Activated T-helper 2 cell treated with anti-CD3 and anti-CD28 coated beads, Interferon-gamma antibody, Interleukin-2, Interleukin-4, amounts not matched to agents 10 μg/mL and 5 μg/mL and 100 μg/mL, durations not matched to agents 14 hours and 24 hours and 36 hours (primary cell): Measurements from ENCODE around the gene KRT17. TPM values are rescaled to one million over a fixed set of nuclear protein-coding genes. Genes with fewer than 3 reads are reported as not detected.
A peak's percentile ranks its signal among the peaks of the same experiment; 100 is the strongest.

Experiments
- DNase-seq: peaks from one replicate; pipeline ENCODE4 v3.0.0; 2021; ENCODE audit warnings: low spot score
- H3K27ac Mint-ChIP-seq: one replicate; pipeline ENCODE4 v1.8.0; 2021; ENCODE audit warnings: mixed read lengths
- H3K27me3 Mint-ChIP-seq: one replicate; pipeline ENCODE4 v1.8.0; 2021; ENCODE audit warnings: low read depth, mixed read lengths
- H3K36me3 Mint-ChIP-seq: one replicate; pipeline ENCODE4 v1.8.0; 2021; ENCODE audit warnings: low read depth, mixed read lengths
- H3K4me1 Mint-ChIP-seq: one replicate; pipeline ENCODE4 v1.8.0; 2021; ENCODE audit warnings: low read depth, mixed read lengths
- H3K4me3 Mint-ChIP-seq: one replicate; pipeline ENCODE4 v1.8.0; 2021; ENCODE audit warnings: low read depth, mild to moderate bottlenecking, moderate library complexity, mixed read lengths
- H3K9me3 Mint-ChIP-seq: one replicate; pipeline ENCODE4 v1.8.0; 2021; ENCODE audit warnings: mixed read lengths
- intact Hi-C: fragments of 100-400 bp; cut with micrococcal nuclease; formaldehyde crosslinking; loops from one replicate; pipeline ENCODE4 v1.15.1; 2023
- total RNA-seq: library from RNA; stranded (reverse); gene quantifications from 2 replicates; pipeline ENCODE4 v1.2.3, GENCODE V29; 2022

The KRT17 gene
- total RNA-seq, 1 donor from 2014 or later, result not detected

GRCh38 chr17:41659427-41660212 is 35.2 kb upstream of the KRT17 start:
- intact Hi-C loops, result loop anchor here (5.0 kb wide), 2 partner anchors 172 to 857 kb away; partner anchors contain the start of gene KRT36
- Mint-ChIP-seq H3K27me3 (peaks cover 7% of the 10 kb centered on the region), H3K4me1 (peaks cover 4% of the 10 kb centered on the region), H3K36me3 (no peaks in the 10 kb centered on the region), H3K4me3 (no peak overlapping the region), H3K27ac (no peak overlapping the region), H3K9me3 (no peaks in the 10 kb centered on the region)
- DNase-seq, result no peak

- peaks cover 4% of the 10 kb centered on the region for H3K4me1 Mint-ChIP-seq
- H3K36me3 Mint-ChIP-seq, result no peaks in the 10 kb centered on the region
- no peak overlapping the region for H3K27ac Mint-ChIP-seq
- intact Hi-C loops, result no loop called here
- H3K9me3 Mint-ChIP-seq, result no peaks in the 10 kb centered on the region
- no peak overlapping the region for H3K4me3 Mint-ChIP-seq
- DNase-seq, result no peak
- H3K27me3 Mint-ChIP-seq, result peaks cover 7% of the 10 kb centered on the region
Observed at GRCh38 chr17:41658846-41659245, 34.5 kb upstream of the KRT17 start.

DNA sequence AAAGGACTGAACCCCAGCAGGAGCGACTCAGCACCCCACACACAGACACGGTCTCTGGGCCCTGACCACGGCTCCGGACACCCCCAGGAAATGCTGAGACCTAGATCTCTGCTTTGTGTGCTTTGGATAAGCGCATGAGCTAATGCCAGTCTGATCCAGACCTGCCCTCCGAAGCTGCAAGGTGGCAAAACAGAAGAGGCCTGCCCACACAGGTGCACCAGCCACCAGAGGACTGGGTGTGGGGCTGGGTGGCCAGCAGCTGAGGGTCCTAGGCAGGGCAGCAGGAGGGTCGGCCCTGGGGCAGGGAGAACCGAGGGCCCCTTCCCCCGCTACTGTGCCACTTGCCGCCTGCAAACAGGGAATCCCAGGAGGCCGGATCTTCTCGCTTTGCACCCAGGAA is 33.6 kb upstream of the KRT17 start:
- no peaks in the 10 kb centered on the region for H3K4me1 Mint-ChIP-seq
- H3K9me3 Mint-ChIP-seq, result no peaks in the 10 kb centered on the region
- intact Hi-C loops, result no loop called here
- no peak overlapping the region for H3K27ac Mint-ChIP-seq
- no peaks in the 10 kb centered on the region for H3K27me3 Mint-ChIP-seq
- no peaks in the 10 kb centered on the region for H3K36me3 Mint-ChIP-seq
- no peak overlapping the region for H3K4me3 Mint-ChIP-seq
- no peak for DNase-seq

DNA sequence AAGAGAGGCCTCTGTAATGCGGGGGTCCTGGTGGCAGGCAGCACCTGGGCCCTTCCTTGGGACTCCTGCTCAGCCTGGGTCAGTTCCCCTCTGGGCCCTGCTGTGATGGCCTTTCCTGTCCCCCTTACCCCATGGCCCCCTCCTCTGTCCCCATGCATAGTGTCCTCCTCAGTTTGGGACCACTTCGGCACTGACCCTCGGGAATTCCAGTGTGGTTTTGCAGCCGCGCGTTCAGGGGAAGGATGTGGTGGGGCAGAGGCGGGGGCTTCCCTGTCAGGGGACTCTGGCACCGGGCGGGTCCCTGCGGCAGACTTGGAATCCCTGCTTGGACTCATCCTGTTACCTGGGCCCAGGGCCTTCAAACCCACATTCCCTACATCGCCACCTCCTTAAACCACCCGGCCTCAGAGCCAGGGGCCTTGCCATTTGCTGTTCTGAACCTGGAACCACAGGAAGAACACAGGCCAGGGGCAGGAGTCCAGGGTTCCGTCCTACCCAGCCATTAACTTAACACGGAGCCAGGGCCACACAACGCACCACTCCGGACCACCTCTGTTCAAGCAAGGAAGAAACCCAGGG is 32.9 kb upstream of the KRT17 start:
- H3K4me3 Mint-ChIP-seq, result no peak overlapping the region
- no peak for DNase-seq
- intact Hi-C loops, result no loop called here
- no peaks in the 10 kb centered on the region for H3K9me3 Mint-ChIP-seq
- peak overlapping the region; percentile 12 for H3K27ac Mint-ChIP-seq
- H3K4me1 Mint-ChIP-seq, result no peaks in the 10 kb centered on the region
- H3K27me3 Mint-ChIP-seq, result no peaks in the 10 kb centered on the region
- H3K36me3 Mint-ChIP-seq, result no peaks in the 10 kb centered on the region

DNA sequence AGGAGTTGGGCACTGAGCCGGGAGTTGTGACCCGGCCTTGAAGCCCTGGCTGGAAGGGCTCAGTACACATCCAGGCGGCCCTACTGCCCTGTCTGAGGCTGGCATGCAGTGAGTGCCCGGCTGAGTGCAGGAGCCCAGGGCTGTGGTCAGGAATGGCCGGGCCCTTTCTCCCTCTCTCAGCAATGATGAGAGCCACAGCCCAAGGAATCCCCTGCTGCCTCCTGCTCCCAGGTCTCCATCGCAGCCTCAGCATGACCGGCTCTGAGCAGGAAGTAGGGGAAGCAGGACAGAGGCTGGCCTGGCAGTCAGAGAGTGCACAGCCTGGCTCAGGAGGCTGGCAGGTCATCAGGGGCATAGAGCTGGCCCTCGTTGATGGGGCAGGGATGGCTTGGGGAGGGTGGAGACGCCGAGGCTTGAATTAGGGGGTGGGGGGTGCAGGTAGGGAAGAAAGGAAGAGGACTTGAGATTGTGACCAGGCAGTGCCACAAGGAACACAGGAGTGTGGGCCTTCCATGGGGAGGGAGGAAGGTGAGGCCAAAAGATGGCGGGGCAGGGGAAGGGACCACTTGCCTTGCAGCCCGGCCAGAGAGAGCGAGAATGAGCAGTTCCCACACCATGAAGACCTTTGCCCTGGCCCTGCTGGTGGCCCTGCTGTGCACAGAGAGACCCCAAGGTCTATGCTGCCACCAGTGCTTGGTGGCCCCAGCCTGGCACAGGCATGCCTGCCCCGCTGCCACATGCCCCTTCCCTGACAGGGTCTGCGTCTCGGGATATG is 32.1 kb upstream of the KRT17 start:
- Mint-ChIP-seq H3K27ac (no peak overlapping the region), H3K4me3 (no peak overlapping the region), H3K4me1 (no peaks in the 10 kb centered on the region), H3K9me3 (no peaks in the 10 kb centered on the region), H3K36me3 (no peaks in the 10 kb centered on the region), H3K27me3 (no peaks in the 10 kb centered on the region)
- no peak for DNase-seq
- intact Hi-C loops, result no loop called here

- Mint-ChIP-seq H3K36me3 (no peaks in the 10 kb centered on the region), H3K4me1 (no peaks in the 10 kb centered on the region), H3K27me3 (no peaks in the 10 kb centered on the region), H3K9me3 (no peaks in the 10 kb centered on the region), H3K4me3 (no peak overlapping the region), H3K27ac (no peak overlapping the region)
- intact Hi-C loops, result no loop called here
- no peak for DNase-seq
Observed at GRCh38 chr17:41655611-41656111, 31.3 kb upstream of the KRT17 start.

- Mint-ChIP-seq H3K4me3 (no peak overlapping the region), H3K36me3 (no peaks in the 10 kb centered on the region), H3K27ac (no peak overlapping the region), H3K9me3 (no peaks in the 10 kb centered on the region), H3K27me3 (no peaks in the 10 kb centered on the region), H3K4me1 (no peaks in the 10 kb centered on the region)
- no peak for DNase-seq
- intact Hi-C loops, result no loop called here
Observed at GRCh38 chr17:41654678-41655607, 30.6 kb upstream of the KRT17 start.

DNA sequence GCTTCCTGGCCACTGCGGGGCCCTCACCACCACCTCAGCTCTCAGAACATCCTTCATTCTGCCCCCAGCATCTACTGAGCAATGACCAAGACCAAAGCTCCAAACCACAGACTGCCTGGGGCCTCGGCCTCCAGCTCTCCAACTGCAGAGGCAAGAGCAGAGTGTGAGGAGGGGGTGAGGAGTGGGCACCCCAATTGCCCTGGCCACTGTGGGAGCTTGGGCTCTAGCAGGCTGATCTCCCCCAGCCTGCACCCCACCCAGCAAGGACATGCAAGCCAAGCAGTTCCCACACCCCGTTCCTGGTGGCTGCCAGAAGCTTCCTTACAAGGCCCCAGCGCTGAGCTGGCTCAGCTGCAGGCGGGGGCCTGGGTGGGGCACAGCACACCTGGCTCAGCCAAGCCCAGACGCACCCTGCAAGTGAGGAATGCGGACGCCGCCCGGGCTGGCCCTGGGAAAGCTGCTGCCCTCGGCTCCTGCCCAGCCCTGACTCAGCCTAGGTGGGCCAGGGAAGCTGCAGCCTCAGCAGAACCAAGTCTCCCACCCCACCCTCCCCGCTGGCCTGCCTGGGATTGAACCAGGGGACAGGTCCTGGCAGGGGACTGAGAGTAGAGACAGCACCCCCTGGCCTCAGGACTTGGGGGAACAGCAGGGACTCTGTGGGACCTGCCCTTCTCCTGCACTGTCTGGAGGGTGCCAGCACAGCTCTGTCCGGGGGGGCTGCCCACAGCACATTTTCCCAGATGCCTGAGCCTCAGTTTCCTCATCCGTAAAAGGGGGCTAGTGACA is 29.7 kb upstream of the KRT17 start:
- Mint-ChIP-seq H3K27ac (no peak overlapping the region), H3K4me1 (no peaks in the 10 kb centered on the region), H3K36me3 (no peaks in the 10 kb centered on the region), H3K9me3 (no peaks in the 10 kb centered on the region), H3K4me3 (no peak overlapping the region), H3K27me3 (no peaks in the 10 kb centered on the region)
- no peak for DNase-seq
- intact Hi-C loops, result no loop called here

GRCh38 chr17:41653421-41653820 is 29.0 kb upstream of the KRT17 start:
- DNase-seq, result no peak
- no peak overlapping the region for H3K27ac Mint-ChIP-seq
- H3K4me1 Mint-ChIP-seq, result peaks cover 2% of the 10 kb centered on the region
- intact Hi-C loops, result no loop called here
- no peaks in the 10 kb centered on the region for H3K9me3 Mint-ChIP-seq
- H3K27me3 Mint-ChIP-seq, result no peaks in the 10 kb centered on the region
- no peak overlapping the region for H3K4me3 Mint-ChIP-seq
- H3K36me3 Mint-ChIP-seq, result no peaks in the 10 kb centered on the region

GRCh38 chr17:41652461-41652970 is 28.1 kb upstream of the KRT17 start:
- no peak for DNase-seq
- Mint-ChIP-seq H3K4me1 (peaks cover 7% of the 10 kb centered on the region), H3K27ac (no peak overlapping the region), H3K36me3 (no peaks in the 10 kb centered on the region), H3K27me3 (no peaks in the 10 kb centered on the region), H3K4me3 (no peak overlapping the region), H3K9me3 (no peaks in the 10 kb centered on the region)
- intact Hi-C loops, result no loop called here

DNA sequence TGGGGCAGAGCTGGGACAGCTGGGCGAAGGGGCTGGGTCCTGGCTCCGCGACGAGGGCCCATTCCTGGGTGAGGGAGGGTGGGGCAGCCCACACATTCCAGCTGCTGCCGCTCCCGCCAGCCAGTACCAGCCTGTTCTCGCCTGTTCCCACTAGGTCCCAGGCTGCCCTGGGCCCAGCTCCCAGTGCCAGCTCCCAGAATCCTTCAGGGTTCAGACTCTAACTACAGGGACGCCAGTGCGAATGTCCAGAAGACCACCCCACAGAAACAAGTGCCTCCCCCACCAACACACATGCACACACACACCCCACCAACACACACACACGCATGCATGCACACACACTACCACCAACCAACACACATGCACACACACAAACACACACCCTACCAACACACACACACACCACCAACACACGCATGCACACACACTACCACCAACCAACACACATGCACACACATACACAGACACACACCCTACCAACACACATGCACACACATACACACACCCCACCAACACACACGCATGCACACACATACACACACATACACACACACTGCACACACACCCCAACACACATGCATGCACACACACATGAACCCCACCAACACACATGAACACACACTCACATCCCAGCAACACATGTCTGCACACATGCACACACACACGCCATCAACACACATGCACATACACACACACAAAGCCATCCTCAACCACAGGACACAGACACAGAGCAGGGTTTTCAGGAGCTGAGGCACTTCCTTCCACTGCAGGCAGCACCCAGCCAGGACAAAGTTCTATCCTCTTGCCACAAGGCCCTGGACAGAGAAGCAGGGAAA is 27.5 kb upstream of the KRT17 start:
- peaks cover 7% of the 10 kb centered on the region for H3K4me1 Mint-ChIP-seq
- no peaks in the 10 kb centered on the region for H3K36me3 Mint-ChIP-seq
- H3K27ac Mint-ChIP-seq, result no peak overlapping the region
- H3K4me3 Mint-ChIP-seq, result no peak overlapping the region
- H3K9me3 Mint-ChIP-seq, result no peaks in the 10 kb centered on the region
- no peaks in the 10 kb centered on the region for H3K27me3 Mint-ChIP-seq
- intact Hi-C loops, result no loop called here
- no peak for DNase-seq
